Nephron (organoid): Measurements from ENCODE around the gene RCN1.
"Not testable (repeated sequence)": the region's sequence is repeated elsewhere in the genome, so short reads cannot be mapped to it uniquely, and the experiment has no call there.

Source experiments
- H3K27ac Mint-ChIP-seq, 3 experiments: 2 replicates each; pipeline ENCODE4 v1.8.0; 2020; ENCODE audit warnings: mixed read lengths in 3 of 3, mild to moderate bottlenecking in 2 of 3, moderate library complexity in 1 of 3
- H3K27me3 Mint-ChIP-seq: 2 replicates; pipeline ENCODE4 v1.8.0; 2021; ENCODE audit warnings: low read depth, mild to moderate bottlenecking, moderate library complexity, mixed read lengths
- H3K36me3 Mint-ChIP-seq: 2 replicates; pipeline ENCODE4 v1.8.0; 2020; ENCODE audit warnings: low read depth, mixed read lengths
- H3K4me1 Mint-ChIP-seq: 2 replicates; pipeline ENCODE4 v1.8.0; 2020; ENCODE audit warnings: mixed read lengths
- H3K4me3 Mint-ChIP-seq, 3 experiments: 2 replicates each; pipeline ENCODE4 v1.8.0; 2020; ENCODE audit warnings: mild to moderate bottlenecking in 3 of 3, mixed read lengths in 3 of 3, moderate library complexity in 2 of 3
- H3K9me3 Mint-ChIP-seq: 2 replicates; pipeline ENCODE4 v1.8.0; 2020; ENCODE audit warnings: mixed read lengths
- CTCF ChIP-seq, 3 experiments: fragments of 200-600 bp; sonication (generic); IDR thresholded peaks; one replicate each; pipeline ENCODE4 v1.5.0; 2021; ENCODE audit warnings: antibody characterized with exemption in 3 of 3; ENCODE audit not compliant: unreplicated experiment in 3 of 3

The RCN1 gene

DNA sequence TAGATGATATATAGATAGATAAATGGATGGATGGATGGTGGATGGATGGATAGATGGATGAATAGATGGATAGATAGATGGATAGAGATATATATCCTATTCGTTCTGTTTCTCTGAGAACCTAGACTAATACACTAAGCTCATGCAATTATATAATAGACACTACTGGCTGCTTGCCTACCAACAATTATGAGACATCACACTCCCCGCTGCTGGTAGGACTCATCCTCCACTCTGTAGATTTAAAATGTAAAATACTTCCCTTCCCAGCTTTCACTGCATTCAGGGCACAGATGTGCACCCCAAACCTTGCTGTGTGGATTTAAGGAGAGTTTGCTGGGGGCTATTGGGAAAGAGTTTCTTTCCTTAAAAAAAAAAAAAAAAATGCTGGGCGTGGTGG lies 28.3 kb upstream of the RCN1 start:
- Mint-ChIP-seq H3K27ac (no peak overlapping the region), H3K36me3 (no peaks in the 10 kb centered on the region), H3K4me3 (no peak overlapping the region), H3K9me3 (no peaks in the 10 kb centered on the region), H3K27me3 (peaks cover 9% of the 10 kb centered on the region), H3K4me1 (no peaks in the 10 kb centered on the region)
- TF ChIP-seq CTCF (IDR thresholded peaks at IDR 0.05; ENCODE audit: unreplicated experiment in 3 of 3), result no peak

DNA sequence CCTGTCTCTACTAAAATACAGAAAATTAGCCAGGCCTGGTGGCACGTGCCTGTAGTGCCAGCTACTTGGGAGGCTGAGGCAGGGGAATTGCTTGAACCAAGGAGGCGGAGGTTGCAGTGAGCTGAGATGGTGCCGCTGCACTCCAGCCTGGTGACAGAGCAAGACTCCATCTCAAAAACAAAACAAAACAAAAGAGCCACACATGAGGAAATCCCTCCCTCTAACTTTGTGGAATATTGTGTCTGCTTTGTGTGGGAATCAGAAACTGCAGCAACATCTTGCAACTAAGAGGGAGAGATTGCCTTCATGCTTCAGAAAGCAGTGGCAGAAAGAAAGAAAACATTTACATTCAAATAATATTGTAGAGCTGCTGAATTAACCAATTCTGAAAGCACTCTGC lies 27.8 kb upstream of the RCN1 start:
- H3K36me3 Mint-ChIP-seq, H3K27me3 Mint-ChIP-seq, H3K4me1 Mint-ChIP-seq, H3K9me3 Mint-ChIP-seq, H3K27ac Mint-ChIP-seq, H3K4me3 Mint-ChIP-seq: not testable (repeated sequence)

- Mint-ChIP-seq H3K27ac (no peak overlapping the region), H3K4me1 (no peaks in the 10 kb centered on the region), H3K36me3 (no peaks in the 10 kb centered on the region), H3K9me3 (no peaks in the 10 kb centered on the region), H3K27me3 (peaks cover 5% of the 10 kb centered on the region), H3K4me3 (no peak overlapping the region)
- TF ChIP-seq CTCF (IDR thresholded peaks at IDR 0.05; ENCODE audit: unreplicated experiment in 3 of 3), result no peak
Observed at GRCh38 chr11:32065865-32066629, 24.8 kb upstream of the RCN1 start.

- no peak for TF ChIP-seq CTCF (IDR thresholded peaks at IDR 0.05; ENCODE audit: unreplicated experiment in 3 of 3)
- Mint-ChIP-seq H3K27me3 (peaks cover 8% of the 10 kb centered on the region), H3K4me3 (no peak overlapping the region), H3K9me3 (no peaks in the 10 kb centered on the region), H3K4me1 (peaks cover 9% of the 10 kb centered on the region), H3K36me3 (no peaks in the 10 kb centered on the region), H3K27ac (no peak overlapping the region)
Observed at GRCh38 chr11:32068134-32068870, 22.6 kb upstream of the RCN1 start.

DNA sequence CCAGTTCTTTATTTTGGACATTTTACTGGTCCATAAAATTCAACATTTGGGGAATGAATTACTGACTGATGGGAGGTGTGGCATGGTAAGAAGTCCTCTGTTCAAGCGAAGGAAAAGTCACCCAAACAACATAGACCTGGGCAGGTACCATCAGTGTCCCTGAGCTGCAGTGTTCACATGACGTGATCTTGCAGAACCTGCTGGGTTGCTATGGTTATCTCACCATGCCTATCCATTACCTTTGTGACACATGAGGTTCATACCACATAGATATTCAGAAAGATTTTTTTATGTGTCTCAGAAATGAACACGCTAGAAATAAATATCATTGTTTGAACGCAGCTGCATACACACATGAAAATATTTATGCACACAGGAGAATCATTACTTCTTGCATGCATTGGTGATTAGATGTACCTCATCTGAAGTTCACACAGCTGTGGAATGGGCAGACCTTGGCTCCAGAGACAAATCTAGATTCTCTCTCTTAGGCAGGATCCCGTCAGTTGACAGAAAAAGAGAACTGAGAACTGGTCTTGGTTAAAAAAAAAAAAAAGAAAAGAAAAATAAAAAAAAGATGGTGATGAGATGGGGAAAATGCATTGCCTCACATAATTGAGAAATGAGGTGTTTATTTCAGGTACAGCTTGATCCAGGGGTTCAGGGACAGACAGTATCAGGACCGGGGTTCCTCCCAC lies 21.4 kb upstream of the RCN1 start:
- no peaks in the 10 kb centered on the region for H3K36me3 Mint-ChIP-seq
- H3K4me1 Mint-ChIP-seq, result peaks cover 9% of the 10 kb centered on the region
- H3K9me3 Mint-ChIP-seq, result no peaks in the 10 kb centered on the region
- no peak for TF ChIP-seq CTCF (IDR thresholded peaks at IDR 0.05; ENCODE audit: unreplicated experiment in 3 of 3)
- H3K27me3 Mint-ChIP-seq, result peaks cover 12% of the 10 kb centered on the region
- H3K4me3 Mint-ChIP-seq, result no peak overlapping the region
- no peak overlapping the region for H3K27ac Mint-ChIP-seq

DNA sequence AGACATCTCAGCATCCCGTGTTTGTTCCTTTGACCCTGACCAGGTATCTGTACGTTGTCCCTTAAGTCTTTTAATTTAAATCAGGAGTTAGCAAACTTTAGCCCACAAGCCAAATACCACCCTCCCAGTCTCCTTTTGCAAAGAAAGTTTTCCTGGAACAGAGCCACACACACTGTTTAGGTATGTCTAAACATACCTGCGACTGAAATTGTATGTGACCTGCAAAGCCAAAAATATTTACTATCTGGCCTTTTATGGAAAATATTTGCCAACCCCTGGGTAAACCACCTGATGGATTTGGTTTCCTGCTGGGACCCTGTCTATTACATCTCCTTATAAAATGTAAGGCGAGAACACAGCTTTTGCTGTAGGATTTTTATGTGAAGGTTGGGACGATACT lies 20.2 kb upstream of the RCN1 start:
- Mint-ChIP-seq H3K4me3 (no peak overlapping the region), H3K36me3 (no peaks in the 10 kb centered on the region), H3K27me3 (peaks cover 12% of the 10 kb centered on the region), H3K4me1 (peaks cover 9% of the 10 kb centered on the region), H3K27ac (no peak overlapping the region), H3K9me3 (no peaks in the 10 kb centered on the region)
- no peak for TF ChIP-seq CTCF (IDR thresholded peaks at IDR 0.05; ENCODE audit: unreplicated experiment in 3 of 3)
